ENCODE measurements around the gene CHIA.

Gene CHIA

GRCh38 chr1:111252786-111253185 is 37.9 kb upstream of the CHIA start:
- H3K4me3 ChIP-seq (ENCODE audit: low read depth, low read length), result no peak overlapping the region
- TF ChIP-seq CTCF (IDR thresholded peaks at IDR 0.05; ENCODE audit: control insufficient read depth, extremely low read depth, insufficient read depth), result no peak

GRCh38 chr1:111253876-111254275 is 36.8 kb upstream of the CHIA start:
- no peak for DNase-seq (ENCODE audit: low read depth)
- TF ChIP-seq CTCF (IDR thresholded peaks at IDR 0.05; ENCODE audit: control insufficient read depth, extremely low read depth, insufficient read depth), result no peak
- H3K4me3 ChIP-seq (ENCODE audit: low read depth, low read length), result no peak overlapping the region

More at GRCh38 chr1:111252786-111253185, 37.9 kb upstream of the CHIA start:
- DNase-seq (ENCODE audit: low read depth), result no peak

- no peak for DNase-seq (ENCODE audit: low read depth)
- TF ChIP-seq CTCF (IDR thresholded peaks at IDR 0.05; ENCODE audit: control insufficient read depth, extremely low read depth, insufficient read depth), result no peak
- H3K4me3 ChIP-seq (ENCODE audit: low read depth, low read length), result no peak overlapping the region
These were observed 33.5 kb upstream of the CHIA start for GRCh38 chr1:111256988-111257658.

GRCh38 chr1:111267801-111268508 is 22.7 kb upstream of the CHIA start:
- no peak for TF ChIP-seq CTCF (IDR thresholded peaks at IDR 0.05; ENCODE audit: control insufficient read depth, extremely low read depth, insufficient read depth)
- no peak for DNase-seq (ENCODE audit: low read depth)
- H3K4me3 ChIP-seq (ENCODE audit: low read depth, low read length), result no peak overlapping the region

GRCh38 chr1:111269825-111270406 is 20.7 kb upstream of the CHIA start:
- no peak overlapping the region for H3K4me3 ChIP-seq (ENCODE audit: low read depth, low read length)
- no peak for TF ChIP-seq CTCF (IDR thresholded peaks at IDR 0.05; ENCODE audit: control insufficient read depth, extremely low read depth, insufficient read depth)
- no peak for DNase-seq (ENCODE audit: low read depth)

GRCh38 chr1:111270771-111271463 is 19.7 kb upstream of the CHIA start:
- no peak for TF ChIP-seq CTCF (IDR thresholded peaks at IDR 0.05; ENCODE audit: control insufficient read depth, extremely low read depth, insufficient read depth)
- no peak for DNase-seq (ENCODE audit: low read depth)
- no peak overlapping the region for H3K4me3 ChIP-seq (ENCODE audit: low read depth, low read length)

All from LNCaP clone FGC (cell line).